Right ventricle myocardium superior (tissue), 1 donor: ENCODE results near the gene PSD2. TPM values are rescaled to one million over a fixed set of nuclear protein-coding genes. Genes with fewer than 3 reads are reported as not detected.
"Not testable (repeated sequence)": the region's sequence is repeated elsewhere in the genome, so short reads cannot be mapped to it uniquely, and the experiment has no call there.

Experiments
- ATAC-seq: fragments of 200-7000 bp; cut with Tn5 transposase; one replicate; pipeline ENCODE4 v1.9.1; 2020; ENCODE audit warnings: mild to moderate bottlenecking; ENCODE audit not compliant: poor library complexity
- DNase-seq: peaks from one replicate; pipeline ENCODE4 v3.0.0-alpha.2; 2020
- intact Hi-C: fragments of 100-400 bp; cut with DNase I; formaldehyde crosslinking; loops from one replicate; pipeline ENCODE4 v1.11.2; 2022
- total RNA-seq: library from RNA; stranded (reverse); fragmentation: NEBNext Ultra II Directional; extraction: Animal tissue kit (Norgen Biotek cat#: 25700); gene quantifications from one replicate; pipeline ENCODE4 v1.2.1, GENCODE V29; 2021
- donor health status: DM: no; HTN: yes; CAD: no; lungs with severe emphysema.

PSD2 gene
- total RNA-seq, 1 donor from 2014 or later, result not detected

GRCh38 chr5:139787257-139787567 lies 8.4 kb upstream of the PSD2 start:
- ATAC-seq, result no peak

GRCh38 chr5:139787568-139788293 lies 7.9 kb upstream of the PSD2 start:
- ATAC-seq, result peak; percentile 94
- intact Hi-C loops, result loop anchor here (2.0 to 10.0 kb wide), 3 partner anchors 75 to 357 kb away; no protein-coding TSS in a partner anchor
- DNase-seq, result peak; percentile 93

More at GRCh38 chr5:139787257-139787567, 8.4 kb upstream of the PSD2 start:
- intact Hi-C loops, result loop anchor here (2.0 to 10.0 kb wide), 3 partner anchors 75 to 358 kb away; no protein-coding TSS in a partner anchor
- DNase-seq, result no peak

- ATAC-seq, result peak; percentile 53
- DNase-seq, result peak; percentile 59
- intact Hi-C loops, result loop anchor here (5.0 to 10.0 kb wide), 2 partner anchors 74 to 356 kb away; no protein-coding TSS in a partner anchor
These were observed 7.2 kb upstream of the PSD2 start for GRCh38 chr5:139788294-139788910.

GRCh38 chr5:139789116-139789844 lies 6.3 kb upstream of the PSD2 start:
- intact Hi-C loops, result loop anchor here (5.0 to 10.0 kb wide), 2 partner anchors 73 to 356 kb away; no protein-coding TSS in a partner anchor
- ATAC-seq, result no peak
- peak; percentile 22 for DNase-seq

DNA sequence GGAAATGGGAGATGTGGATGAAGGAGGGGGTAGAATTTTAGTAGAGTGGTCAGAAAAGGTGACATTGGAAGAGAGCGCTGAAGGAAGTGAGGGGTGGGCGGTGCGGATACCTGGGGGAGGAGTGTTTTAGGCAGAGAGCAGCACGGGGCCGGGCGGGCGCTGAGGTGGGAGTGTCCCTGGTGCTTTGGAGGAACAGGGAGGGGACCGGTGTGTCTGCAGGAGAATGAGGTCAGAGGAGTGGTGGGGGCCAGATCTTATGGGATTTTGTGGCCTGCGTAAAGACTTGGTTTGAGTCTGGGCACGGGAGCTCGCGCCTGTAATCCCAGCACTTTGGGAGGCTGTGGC lies 5.8 kb upstream of the PSD2 start:
- ATAC-seq (no peak), DNase-seq (peak; percentile 1)
- intact Hi-C loops, result loop anchor here (5.0 to 10.0 kb wide), 2 partner anchors 72 to 355 kb away; no protein-coding TSS in a partner anchor

GRCh38 chr5:139792218-139792617 lies 3.4 kb upstream of the PSD2 start:
- intact Hi-C loops, result no loop called here
- DNase-seq, result peak; percentile 10
- no peak for ATAC-seq

DNA sequence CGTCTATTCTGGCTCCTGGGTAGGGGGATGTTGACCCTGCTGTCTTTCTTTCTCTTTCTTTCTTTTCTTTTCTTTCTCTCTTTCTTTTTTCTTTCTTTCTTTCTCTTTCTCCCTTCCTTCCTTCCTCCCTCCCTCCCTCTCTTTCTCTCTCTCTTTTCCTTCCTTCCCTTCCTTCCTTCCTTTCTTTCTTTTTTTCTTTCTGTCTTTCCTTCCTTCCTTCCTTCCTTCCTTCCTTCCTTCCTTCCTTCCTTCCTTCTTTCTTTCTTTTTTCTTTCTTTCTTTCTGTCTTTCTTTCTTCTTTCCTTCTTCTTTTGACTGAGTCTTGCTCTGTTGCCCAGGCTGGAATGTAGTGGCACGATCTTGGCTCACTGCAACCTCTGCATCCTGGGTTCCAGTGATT lies 3.0 kb upstream of the PSD2 start:
- DNase-seq, ATAC-seq, intact Hi-C loops: not testable (repeated sequence)

DNA sequence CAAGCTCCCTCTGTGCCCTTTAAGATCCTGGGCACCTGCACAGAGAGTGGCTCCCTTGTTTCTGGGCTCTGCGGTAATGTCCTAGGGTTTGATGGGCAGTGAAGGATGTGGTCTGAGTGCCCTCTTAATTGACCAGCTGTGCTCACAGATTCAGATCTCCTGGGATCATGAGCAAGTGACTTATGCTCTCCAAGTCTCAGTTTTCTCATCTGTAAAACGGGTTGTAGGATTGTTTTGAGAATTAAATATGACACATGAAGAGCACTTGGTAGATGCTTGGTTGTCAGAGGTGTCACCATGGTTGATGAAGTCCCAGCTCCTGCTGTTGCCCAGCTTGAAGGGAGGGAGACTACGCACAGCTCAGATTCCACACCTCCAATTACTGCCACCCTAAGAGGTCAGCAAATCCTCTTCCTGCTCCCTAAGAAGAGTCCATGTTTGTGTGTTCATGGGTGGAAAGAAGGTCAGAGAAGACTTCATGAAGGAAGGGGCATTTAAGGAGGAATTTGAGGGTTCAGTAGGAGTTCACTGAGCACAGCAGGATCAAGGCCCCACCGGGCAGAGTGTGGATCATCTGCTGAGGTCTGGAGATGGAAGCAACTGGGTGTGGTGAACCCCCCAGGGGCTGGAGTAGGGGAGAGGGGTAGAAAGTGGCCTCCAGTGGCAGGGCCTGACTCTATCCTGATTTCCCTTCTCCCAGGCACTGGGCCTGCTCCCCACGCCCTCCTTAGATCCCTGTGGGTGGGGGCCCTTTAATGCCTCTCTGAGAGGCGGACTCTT lies 1.4 kb upstream of the PSD2 start:
- ATAC-seq (no peak), DNase-seq (peak; percentile 15)
- intact Hi-C loops, result no loop called here

DNA sequence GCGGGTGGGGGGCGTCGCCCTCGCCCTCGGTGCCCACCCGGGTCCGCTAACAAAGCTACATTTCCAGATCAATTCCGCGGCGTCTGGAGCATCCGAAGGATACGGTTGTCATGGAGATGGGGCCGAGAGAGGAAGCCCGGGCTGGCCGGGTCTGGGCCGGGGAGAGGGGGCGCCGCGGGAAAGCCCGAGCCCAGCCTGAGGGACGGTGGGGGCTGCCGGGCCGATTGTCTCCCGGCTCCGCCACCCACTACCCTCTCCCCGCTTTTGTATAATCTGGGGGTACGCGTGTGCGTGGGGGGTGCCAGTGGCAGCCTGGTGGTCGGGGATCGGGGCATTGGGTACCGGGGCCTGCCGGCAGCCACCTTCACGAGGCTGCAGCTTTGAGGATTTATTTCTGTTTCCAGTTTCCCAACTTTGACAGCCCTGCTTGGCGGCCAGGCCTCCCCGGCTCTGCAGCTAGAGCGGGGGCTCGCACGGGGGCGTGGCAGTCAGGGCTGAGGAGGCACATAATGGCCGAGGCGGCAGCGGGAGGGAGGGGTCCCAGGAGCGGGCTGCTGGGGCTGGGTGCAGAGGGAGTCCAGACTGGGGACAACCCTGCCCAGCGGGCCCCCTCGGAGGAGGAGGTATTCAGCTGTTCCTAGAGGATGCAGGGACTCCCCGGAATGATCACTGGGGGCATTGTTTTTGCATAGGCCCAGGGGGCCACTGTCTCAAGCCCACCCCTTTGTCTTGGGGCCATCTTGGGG lies 626 bp downstream of the PSD2 start:
- ATAC-seq, result no peak
- intact Hi-C loops, result no loop called here
- DNase-seq, result peak; percentile 40

- peak; percentile 0 for DNase-seq
- no peak for ATAC-seq
- intact Hi-C loops, result no loop called here
These were observed 1.7 kb downstream of the PSD2 start for GRCh38 chr5:139797335-139797734.

GRCh38 chr5:139797856-139798510 lies 2.4 kb downstream of the PSD2 start:
- DNase-seq (peak; percentile 9), ATAC-seq (no peak)
- intact Hi-C loops, result no loop called here

- ATAC-seq, result no peak
- peak; percentile 2 for DNase-seq
- intact Hi-C loops, result no loop called here
These were observed 3.3 kb downstream of the PSD2 start for GRCh38 chr5:139798883-139799282.

- ATAC-seq, result no peak
- intact Hi-C loops, result no loop called here
- peak; percentile 6 for DNase-seq
These were observed 3.8 kb downstream of the PSD2 start for GRCh38 chr5:139799359-139799758.

GRCh38 chr5:139803978-139804377 lies 8.4 kb downstream of the PSD2 start:
- DNase-seq (no peak), ATAC-seq (no peak)
- intact Hi-C loops, result no loop called here

- intact Hi-C loops, result no loop called here
- DNase-seq (no peak), ATAC-seq (no peak)
These were observed 9.3 kb downstream of the PSD2 start for GRCh38 chr5:139804800-139805397.

- DNase-seq (no peak), ATAC-seq (no peak)
- intact Hi-C loops, result no loop called here
These were observed 9.9 kb downstream of the PSD2 start for GRCh38 chr5:139805545-139805944.

- intact Hi-C loops, result no loop called here
- no peak for ATAC-seq
- DNase-seq, result peak; percentile 23
These were observed 10.5 kb downstream of the PSD2 start for GRCh38 chr5:139806111-139806510.
